22Rv1 (cell line): ENCODE results near the gene TK1.

Experiments used
- H3K27ac ChIP-seq: fragments of 450-650 bp; 2 replicates; pipeline ENCODE4 v1.5.1; 2017
- CTCF ChIP-seq: fragments of 450-650 bp; IDR thresholded peaks from 2 replicates; pipeline ENCODE4 v1.5.1; 2017; ENCODE audit warnings: mild to moderate bottlenecking
- ZFX ChIP-seq: fragments of 450-650 bp; IDR thresholded peaks from 2 replicates; pipeline ENCODE4 v1.6.1; 2017; ENCODE audit warnings: antibody characterized with exemption, borderline replicate concordance

The TK1 gene

DNA sequence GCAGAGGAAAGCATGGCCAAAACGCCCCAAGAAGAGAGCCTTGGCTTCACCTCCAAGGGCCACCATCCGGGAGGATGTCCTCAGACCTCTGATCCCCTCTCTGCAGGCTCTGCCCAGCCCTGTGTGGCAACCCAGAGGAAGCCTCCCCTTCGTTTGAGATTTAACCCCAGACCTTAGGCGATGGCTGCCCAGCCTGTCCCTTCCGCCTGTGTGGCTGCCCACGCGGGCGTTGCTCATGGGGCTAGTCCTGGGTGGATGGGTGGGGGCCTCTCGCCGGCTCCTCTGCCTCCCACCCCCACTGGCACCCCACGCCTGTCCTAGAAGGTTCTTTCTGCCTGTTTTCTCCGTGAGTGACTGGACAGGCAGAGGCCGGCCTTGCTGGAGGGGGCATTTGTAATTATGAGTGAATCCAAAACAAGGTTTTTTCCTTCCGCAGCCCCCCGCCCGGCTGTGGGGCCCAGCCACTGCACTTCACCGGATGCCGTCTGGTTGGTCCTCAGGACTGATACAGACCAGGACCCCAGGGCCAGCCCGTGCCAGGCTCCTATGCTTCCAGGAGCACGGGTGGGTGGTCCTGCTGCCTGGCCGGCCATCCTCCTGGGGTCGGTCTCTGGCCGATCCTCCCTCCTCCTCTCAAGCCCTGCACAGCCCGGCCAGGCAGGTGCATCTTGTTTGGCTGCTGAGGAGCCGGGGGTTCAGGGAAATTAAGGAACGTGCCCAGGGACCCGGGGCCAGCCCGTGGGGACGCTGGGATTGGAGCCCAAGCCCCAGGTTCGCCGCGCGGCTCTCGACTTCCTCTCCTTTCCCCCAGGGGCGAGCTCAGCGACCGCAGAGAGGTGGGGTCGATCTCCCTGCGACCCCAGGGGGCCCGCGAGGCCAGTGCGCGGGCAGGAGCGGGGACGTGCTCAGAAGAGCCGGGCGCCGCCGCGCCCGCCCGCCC, 44.4 kb upstream of the TK1 start, which contains the start of gene TMEM235:
Gene TMEM235, plus strand, starts transcription at position 636 of the 940 bp plus-strand sequence. CDS start 393 bp downstream, outside the sequence.
- no peak within 1 kb of the TSS for H3K27ac ChIP-seq

GRCh38 chr17:78230252-78230962, 43.6 kb upstream of the TK1 start:
- TF ChIP-seq ZFX (no peak), CTCF (no peak)
- no peak overlapping the region for H3K27ac ChIP-seq

More for the DNA sequence above, 44.4 kb upstream of the TK1 start, which contains the start of gene TMEM235:
- TF ChIP-seq ZFX (no peak), CTCF (no peak)

- TF ChIP-seq ZFX (no peak), CTCF (no peak)
- H3K27ac ChIP-seq = no peak overlapping the region
These were observed 41.3 kb upstream of the TK1 start for GRCh38 chr17:78228176-78228575.

GRCh38 chr17:78227455-78227916, 40.6 kb upstream of the TK1 start:
- TF ChIP-seq CTCF = no peak
- no peak overlapping the region for H3K27ac ChIP-seq

DNA sequence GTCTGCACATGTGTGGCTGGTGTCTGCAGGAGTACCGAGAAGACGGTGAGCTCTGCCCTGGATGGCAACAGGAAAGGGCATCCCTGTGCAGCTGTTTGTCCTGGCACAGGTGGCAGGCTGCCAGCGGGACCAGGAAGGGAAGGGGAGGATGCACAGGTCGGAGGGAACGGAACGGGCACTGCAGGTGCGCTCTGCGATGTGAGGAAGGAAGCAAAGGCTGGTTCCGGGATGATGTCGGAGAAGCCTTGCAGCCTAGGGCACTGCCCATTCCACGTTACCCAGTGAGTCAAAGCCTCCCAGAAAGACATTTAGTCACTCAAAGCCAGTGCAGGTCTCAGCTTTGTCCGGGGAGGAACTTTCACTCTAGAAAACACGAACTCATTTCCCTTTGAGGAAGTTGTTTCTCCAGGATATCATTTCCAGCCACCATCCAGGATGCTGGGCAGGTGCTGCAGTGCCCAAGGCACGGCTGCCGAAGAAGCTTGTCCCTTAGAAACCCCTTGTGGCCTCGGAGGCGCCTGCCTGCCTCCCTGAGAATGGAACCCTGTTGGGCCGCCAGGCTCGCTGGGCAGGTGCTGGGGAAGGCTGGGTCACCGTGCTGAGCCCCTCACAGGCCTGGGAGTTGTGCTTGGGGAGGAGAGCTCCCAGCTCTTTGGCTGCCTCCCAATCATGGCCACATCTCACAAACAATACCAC, 40.1 kb upstream of the TK1 start:
- TF ChIP-seq CTCF = no peak
- TF ChIP-seq ZFX = no peak
- H3K27ac ChIP-seq = no peak overlapping the region

GRCh38 chr17:78226055-78226758, 39.4 kb upstream of the TK1 start:
- H3K27ac ChIP-seq = 0 out of 2 replicates have a peak overlapping the region, but pooled peaks have one; percentile 10

More at GRCh38 chr17:78226055-78226758, 39.4 kb upstream of the TK1 start:
- TF ChIP-seq ZFX (no peak), CTCF (no peak)
